ENCODE measurements around the gene AKT1.
A peak's percentile ranks its signal among the peaks of the same experiment; 100 is the strongest.

The AKT1 gene

GRCh38 chr14:104772707-104773504 is 22.6 kb downstream of the AKT1 start:
- DNase-seq (ENCODE audit: low read depth in 2 of 2) = no peak

- no peak for DNase-seq (ENCODE audit: low read depth in 2 of 2)
Measured at GRCh38 chr14:104771918-104772706, 23.4 kb downstream of the AKT1 start.

GRCh38 chr14:104771374-104771773 is 24.2 kb downstream of the AKT1 start:
- no peak for DNase-seq (ENCODE audit: low read depth in 2 of 2)

- DNase-seq (ENCODE audit: low read depth in 2 of 2) = no peak
Measured at GRCh38 chr14:104770851-104771272, 24.7 kb downstream of the AKT1 start.

- DNase-seq (ENCODE audit: low read depth in 2 of 2) = no peak
Measured at GRCh38 chr14:104770072-104770579, 25.4 kb downstream of the AKT1 start.

GRCh38 chr14:104769324-104770071 is 26.1 kb downstream of the AKT1 start:
- no peak for DNase-seq (ENCODE audit: low read depth in 2 of 2)

- peak; percentile 80 to 93 for DNase-seq (ENCODE audit: low read depth in 2 of 2)
Measured at GRCh38 chr14:104768437-104769323, 26.9 kb downstream of the AKT1 start.

- DNase-seq (ENCODE audit: low read depth in 2 of 2) = no peak
Measured at GRCh38 chr14:104767634-104767918, 28.0 kb downstream of the AKT1 start.

- DNase-seq (ENCODE audit: low read depth in 2 of 2) = no peak
Measured at GRCh38 chr14:104766863-104767633, 28.5 kb downstream of the AKT1 start.

GRCh38 chr14:104766256-104766862 is 29.2 kb downstream of the AKT1 start:
- DNase-seq (ENCODE audit: low read depth in 2 of 2) = no peak

GRCh38 chr14:104765517-104765916 is 30.0 kb downstream of the AKT1 start:
- DNase-seq (ENCODE audit: low read depth in 2 of 2) = no peak

- DNase-seq (ENCODE audit: low read depth in 2 of 2) = no peak
Measured at GRCh38 chr14:104758981-104759969, 36.3 kb downstream of the AKT1 start.

GRCh38 chr14:104757681-104758392 is 37.7 kb downstream of the AKT1 start:
- DNase-seq (ENCODE audit: low read depth in 2 of 2) = no peak

GRCh38 chr14:104757238-104757585 is 38.3 kb downstream of the AKT1 start:
- DNase-seq (ENCODE audit: low read depth in 2 of 2) = no peak

- no peak for DNase-seq (ENCODE audit: low read depth in 2 of 2)
Measured at GRCh38 chr14:104756477-104757237, 38.9 kb downstream of the AKT1 start.

- DNase-seq (ENCODE audit: low read depth in 2 of 2) = no peak
Measured at GRCh38 chr14:104755621-104756020, 39.9 kb downstream of the AKT1 start.

- DNase-seq (ENCODE audit: low read depth in 2 of 2) = no peak
Measured at GRCh38 chr14:104754213-104754851, 41.2 kb downstream of the AKT1 start.

All from stimulated activated CD4-positive, alpha-beta T cell treated with anti-CD3 and anti-CD28 coated beads, Interleukin-1b, Interleukin-23, amount 100 ng/mL, for 1 hour (primary cell).